HUDEP-2 (cell line): ENCODE measurements around the gene UBE2J1.
A peak's percentile ranks its signal among the peaks of the same experiment; 100 is the strongest.
"Not testable (repeated sequence)": the region's sequence is repeated elsewhere in the genome, so short reads cannot be mapped to it uniquely, and the experiment has no call there.

ENCODE experiments used
- DNase-seq, 76 experiments: peaks; one replicate each; lab custom pipeline; 2025; ENCODE audit not compliant: unreplicated experiment in 76 of 76; lab: John Stamatoyannopoulos, UW

The UBE2J1 gene

GRCh38 chr6:89321131-89321970 lies 31.2 kb downstream of the UBE2J1 start:
- DNase-seq = peak in 13 of 76 experiments; percentile 10 to 72 (median 46)

- no peak for DNase-seq
Observed at GRCh38 chr6:89320012-89320559, 32.4 kb downstream of the UBE2J1 start.

GRCh38 chr6:89317067-89317466 lies 35.5 kb downstream of the UBE2J1 start:
- DNase-seq = no peak

GRCh38 chr6:89315249-89315885 lies 37.2 kb downstream of the UBE2J1 start, which contains the start of gene GABRR2:
Gene GABRR2, minus strand, starts transcription at chr6:89315299. Its CDS starts 134 bp downstream, at chr6:89315165.
- no peak for DNase-seq

- DNase-seq = no peak
Observed at GRCh38 chr6:89314692-89315091, 37.8 kb downstream of the UBE2J1 start.

- DNase-seq = no peak
Observed at GRCh38 chr6:89313006-89313405, 39.5 kb downstream of the UBE2J1 start.

- DNase-seq = peak in 1 of 76 experiments; percentile 22
Observed at GRCh38 chr6:89311853-89312531, 40.5 kb downstream of the UBE2J1 start.

GRCh38 chr6:89311530-89311852 lies 41.0 kb downstream of the UBE2J1 start:
- no peak for DNase-seq

GRCh38 chr6:89310929-89311328 lies 41.6 kb downstream of the UBE2J1 start:
- DNase-seq = no peak

GRCh38 chr6:89308525-89309395 lies 43.8 kb downstream of the UBE2J1 start:
- DNase-seq = no peak

- not testable (repeated sequence) for DNase-seq
Observed at GRCh38 chr6:89304517-89304916, 48.0 kb downstream of the UBE2J1 start.

- DNase-seq = no peak
Observed at GRCh38 chr6:89302936-89303335, 49.6 kb downstream of the UBE2J1 start.

- no peak for DNase-seq
Observed at GRCh38 chr6:89302195-89302770, 50.2 kb downstream of the UBE2J1 start.

GRCh38 chr6:89301586-89302194 lies 50.8 kb downstream of the UBE2J1 start:
- DNase-seq = no peak

- DNase-seq = no peak
Observed at GRCh38 chr6:89299466-89299850, 53.1 kb downstream of the UBE2J1 start.

GRCh38 chr6:89298680-89299465 lies 53.6 kb downstream of the UBE2J1 start:
- no peak for DNase-seq

GRCh38 chr6:89297695-89298351 lies 54.7 kb downstream of the UBE2J1 start:
- DNase-seq = peak in 4 of 76 experiments; percentile 21 to 49 (median 33)

- DNase-seq = no peak
Observed at GRCh38 chr6:89295981-89296380, 56.5 kb downstream of the UBE2J1 start.
